ENCODE data around the gene PHGDH. TPM values are rescaled to one million over a fixed set of nuclear protein-coding genes. Genes with fewer than 3 reads are reported as not detected.

PHGDH gene
- total and polyA plus RNA-seq, 9 donors: 34.1 to 488 (median 62.8) TPM

DNA sequence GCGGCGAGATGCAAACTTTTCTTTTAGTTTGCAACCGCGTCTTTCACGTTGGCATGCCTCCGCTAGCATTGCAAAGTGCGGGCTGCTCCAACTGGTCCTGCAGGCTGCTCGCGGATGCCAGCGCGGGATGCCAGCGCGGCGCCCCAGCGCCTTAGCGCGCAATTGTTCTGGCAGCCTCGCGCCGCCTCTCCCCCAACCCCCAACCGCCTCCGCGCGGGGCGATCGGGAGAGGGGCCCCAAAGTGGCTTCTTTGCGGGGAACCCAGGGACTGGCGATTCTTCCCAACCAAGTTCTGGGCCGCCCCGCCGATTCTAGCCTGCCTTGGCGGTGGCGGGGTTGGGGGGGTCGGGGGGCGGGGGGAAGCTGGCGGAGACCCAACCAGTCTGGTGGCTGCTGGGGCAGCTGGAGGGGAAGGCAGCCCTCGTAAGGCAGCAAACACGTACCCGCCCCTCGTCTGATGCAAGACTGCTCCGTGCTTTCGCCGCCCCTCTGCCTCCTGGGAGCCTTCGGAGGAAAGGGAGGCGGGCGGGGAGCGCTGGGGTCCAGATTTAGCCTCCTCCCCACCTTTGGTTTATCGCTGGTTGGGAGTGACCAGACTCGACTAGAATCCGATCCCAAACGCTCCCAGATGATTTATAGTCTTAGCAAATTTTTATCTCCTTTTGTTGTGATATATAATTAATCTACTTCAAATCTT, 756 bp downstream of the PHGDH start:
- no peaks in the 10 kb centered on the region for H3K9me3 ChIP-seq
- TF ChIP-seq EP300 (IDR thresholded peaks at IDR 0.05): no peak
- TF ChIP-seq, protein P1, sequence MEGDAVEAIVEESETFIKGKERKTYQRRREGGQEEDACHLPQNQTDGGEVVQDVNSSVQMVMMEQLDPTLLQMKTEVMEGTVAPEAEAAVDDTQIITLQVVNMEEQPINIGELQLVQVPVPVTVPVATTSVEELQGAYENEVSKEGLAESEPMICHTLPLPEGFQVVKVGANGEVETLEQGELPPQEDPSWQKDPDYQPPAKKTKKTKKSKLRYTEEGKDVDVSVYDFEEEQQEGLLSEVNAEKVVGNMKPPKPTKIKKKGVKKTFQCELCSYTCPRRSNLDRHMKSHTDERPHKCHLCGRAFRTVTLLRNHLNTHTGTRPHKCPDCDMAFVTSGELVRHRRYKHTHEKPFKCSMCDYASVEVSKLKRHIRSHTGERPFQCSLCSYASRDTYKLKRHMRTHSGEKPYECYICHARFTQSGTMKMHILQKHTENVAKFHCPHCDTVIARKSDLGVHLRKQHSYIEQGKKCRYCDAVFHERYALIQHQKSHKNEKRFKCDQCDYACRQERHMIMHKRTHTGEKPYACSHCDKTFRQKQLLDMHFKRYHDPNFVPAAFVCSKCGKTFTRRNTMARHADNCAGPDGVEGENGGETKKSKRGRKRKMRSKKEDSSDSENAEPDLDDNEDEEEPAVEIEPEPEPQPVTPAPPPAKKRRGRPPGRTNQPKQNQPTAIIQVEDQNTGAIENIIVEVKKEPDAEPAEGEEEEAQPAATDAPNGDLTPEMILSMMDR (IDR thresholded peaks at IDR 0.05): no peak
- no peak for TF ChIP-seq POLR2A (IDR thresholded peaks at IDR 0.05)
- peak; percentile 78 to 87 (median 83) for DNase-seq
- no peaks in the 10 kb centered on the region for H3K36me3 ChIP-seq
- intact Hi-C loops (cut with DNase I): no loop called here
- H3K27ac ChIP-seq: peak overlapping the region; percentile 37 to 79
- H3K4me3 ChIP-seq: peak overlapping the region; percentile 51
- no peaks in the 10 kb centered on the region for H3K27me3 ChIP-seq
- WGBS, 3 donors: 1 to 2% (median 1%) methylated on average over 41 to 51 of the region's 51 CpGs
- peaks cover 14% of the 10 kb centered on the region for H3K4me1 ChIP-seq (ENCODE audit: insufficient read depth)

DNA sequence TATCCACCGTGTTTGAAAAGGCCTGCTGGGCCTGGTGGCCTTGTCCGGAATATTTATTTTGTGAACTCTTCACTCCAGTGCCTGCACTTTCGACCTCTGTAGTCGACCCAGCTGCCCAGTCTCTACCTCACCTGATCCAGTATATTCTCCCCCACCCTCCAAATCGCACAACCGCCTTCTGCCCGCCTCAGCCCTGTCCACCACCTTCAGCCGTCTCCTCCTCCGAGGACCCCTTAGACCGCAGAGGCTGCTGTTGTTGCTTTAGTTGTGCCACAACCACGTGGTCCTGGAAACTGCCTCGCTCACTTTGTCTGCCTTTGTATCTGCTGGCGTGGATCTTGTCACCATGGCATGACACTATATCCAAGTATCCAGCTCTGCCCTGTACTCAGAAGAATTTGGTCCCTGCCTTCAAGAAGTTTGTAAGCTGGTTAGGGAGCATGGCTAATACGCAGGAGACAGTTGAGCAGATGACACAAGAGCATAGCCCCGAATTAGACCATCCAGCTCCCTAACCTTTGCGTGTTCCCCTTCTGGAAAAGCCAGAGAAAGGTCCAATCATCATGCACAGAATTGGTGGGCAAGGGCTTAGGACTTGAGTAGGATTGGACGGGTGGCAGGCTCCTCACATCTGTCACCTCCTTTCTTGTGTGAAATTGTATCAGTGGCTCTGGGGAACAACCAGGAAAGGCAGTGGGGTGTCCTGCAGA, 1.5 kb downstream of the PHGDH start:
- DNase-seq: peak; percentile 26 to 51 (median 36)

DNA sequence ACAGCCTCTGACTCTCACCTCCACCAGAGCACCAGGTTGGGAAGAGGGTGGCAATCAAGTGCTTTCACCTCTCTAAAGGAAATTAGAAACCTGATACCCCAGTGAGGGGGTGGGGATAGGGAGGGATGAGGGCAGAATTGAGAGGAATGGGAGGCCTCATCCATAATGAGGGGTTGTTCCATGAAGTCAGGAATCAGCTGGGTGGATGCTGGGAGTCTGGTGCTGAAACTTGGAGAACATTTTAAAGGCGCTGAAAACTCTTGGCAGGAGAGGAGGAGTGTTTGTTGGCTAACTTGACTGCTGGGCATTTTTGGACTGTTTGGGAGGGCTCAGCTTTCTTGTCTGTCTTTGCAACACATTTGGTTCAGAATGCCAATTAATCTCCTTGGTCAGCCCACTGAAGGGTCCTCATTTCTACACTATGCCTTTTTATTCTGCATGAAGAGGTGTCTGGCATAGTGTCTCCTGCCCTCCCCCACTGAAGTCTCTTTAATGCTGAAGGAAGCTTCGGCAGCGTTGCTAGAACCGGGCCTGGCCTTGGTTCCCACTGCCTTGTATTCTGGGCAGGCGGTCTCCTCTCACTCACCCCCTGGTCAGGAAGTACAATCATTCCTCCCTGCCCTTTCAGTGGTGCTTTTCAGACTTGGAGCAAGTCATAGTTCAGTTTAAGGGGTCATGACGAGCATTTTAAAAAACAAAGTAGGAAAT, 2.2 kb downstream of the PHGDH start:
- no peak overlapping the region for H3K4me3 ChIP-seq
- no peak for DNase-seq
- 52 to 61% (median 56%) methylated on average over 6 of the region's 6 CpGs for WGBS, 3 donors
- no peaks in the 10 kb centered on the region for H3K36me3 ChIP-seq
- H3K4me1 ChIP-seq (ENCODE audit: insufficient read depth): peaks cover 14% of the 10 kb centered on the region
- H3K27me3 ChIP-seq: no peaks in the 10 kb centered on the region
- peak overlapping the region in 1 of 2 donors; percentile 79 for H3K27ac ChIP-seq
- intact Hi-C loops (cut with DNase I): no loop called here
- TF ChIP-seq POLR2A (IDR thresholded peaks at IDR 0.05) (no peak), EP300 (IDR thresholded peaks at IDR 0.05) (no peak)
- TF ChIP-seq, protein P1 (IDR thresholded peaks at IDR 0.05): no peak
- H3K9me3 ChIP-seq: no peaks in the 10 kb centered on the region

More for the DNA sequence above, 1.5 kb downstream of the PHGDH start:
- 30 to 41% (median 36%) methylated on average over 17 of the region's 17 CpGs for WGBS, 3 donors
- peak overlapping the region; percentile 51 for H3K4me3 ChIP-seq
- TF ChIP-seq EP300 (IDR thresholded peaks at IDR 0.05) (no peak), POLR2A (IDR thresholded peaks at IDR 0.05) (no peak)
- TF ChIP-seq, protein P1 (IDR thresholded peaks at IDR 0.05): no peak
- intact Hi-C loops (cut with DNase I): no loop called here
- H3K4me1 ChIP-seq (ENCODE audit: insufficient read depth): peaks cover 14% of the 10 kb centered on the region
- no peaks in the 10 kb centered on the region for H3K9me3 ChIP-seq
- peak overlapping the region in 1 of 2 donors; percentile 79 for H3K27ac ChIP-seq
- no peaks in the 10 kb centered on the region for H3K36me3 ChIP-seq
- no peaks in the 10 kb centered on the region for H3K27me3 ChIP-seq

GRCh38 chr1:119714583-119714982, 2.8 kb downstream of the PHGDH start:
- H3K27me3 ChIP-seq: no peaks in the 10 kb centered on the region

More at GRCh38 chr1:119714583-119714982, 2.8 kb downstream of the PHGDH start:
- Histone ChIP-seq H3K27ac (no peak overlapping the region), H3K4me3 (no peak overlapping the region), H3K36me3 (no peaks in the 10 kb centered on the region), H3K9me3 (no peaks in the 10 kb centered on the region), H3K4me1 (ENCODE audit: insufficient read depth) (peaks cover 14% of the 10 kb centered on the region)
- intact Hi-C loops (cut with DNase I): no loop called here
- WGBS, 3 donors: 79 to 87% (median 83%) methylated on average over 8 of the region's 8 CpGs
- TF ChIP-seq, protein P1 (IDR thresholded peaks at IDR 0.05): no peak
- TF ChIP-seq POLR2A (IDR thresholded peaks at IDR 0.05) (no peak), EP300 (IDR thresholded peaks at IDR 0.05) (no peak)
- no peak for DNase-seq

All from ovary (tissue), 9 donors.